ENCODE data around the gene PROCR.
"Not testable (repeated sequence)": the region's sequence is repeated elsewhere in the genome, so short reads cannot be mapped to it uniquely, and the experiment has no call there.

PROCR gene

GRCh38 chr20:35171753-35172433 is at the start of gene PROCR:
Gene PROCR, plus strand, starts transcription at chr20:35172072. Its CDS starts 83 bp downstream, at chr20:35172155.
- no peak for DNase-seq (ENCODE audit: low read depth in 2 of 2, low spot score in 1 of 2)

DNA sequence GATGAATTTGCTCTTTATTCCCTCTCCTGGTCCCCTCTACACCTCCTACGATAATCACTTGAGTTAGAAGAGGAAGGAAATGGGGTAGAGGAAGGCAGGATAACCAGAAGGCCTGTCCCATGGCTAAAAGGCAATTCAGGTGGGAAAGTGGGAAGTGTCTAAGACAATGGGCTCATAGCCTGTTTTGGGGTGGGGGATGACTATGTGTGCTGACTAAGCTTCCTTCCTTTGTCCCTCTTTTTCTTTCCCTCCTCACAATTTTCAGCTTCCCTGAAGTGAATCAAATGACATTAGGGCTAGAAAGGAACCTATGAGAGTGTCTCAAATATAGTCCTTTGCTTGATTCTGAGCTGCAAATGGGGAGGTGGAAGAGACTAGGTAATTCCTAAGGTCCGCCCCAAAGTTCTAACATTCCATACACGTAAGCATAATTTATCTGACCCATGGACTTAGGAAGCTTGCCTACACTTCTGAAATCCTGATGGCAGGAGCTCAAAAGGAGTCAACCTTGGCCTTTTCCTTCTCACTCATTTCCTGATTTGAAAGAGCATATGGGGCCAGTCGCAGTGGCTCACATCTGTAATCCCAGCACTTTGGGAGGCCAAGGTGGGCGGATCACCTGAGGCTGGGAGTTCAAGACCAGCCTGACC is 49.0 kb upstream of the PROCR start:
- DNase-seq (ENCODE audit: low read depth in 2 of 2, low spot score in 1 of 2) = no peak

GRCh38 chr20:35125753-35126152 is 46.1 kb upstream of the PROCR start:
- no peak for DNase-seq (ENCODE audit: low read depth in 2 of 2, low spot score in 1 of 2)

GRCh38 chr20:35129647-35130069 is 42.2 kb upstream of the PROCR start:
- DNase-seq (ENCODE audit: low read depth in 2 of 2, low spot score in 1 of 2) = no peak

DNA sequence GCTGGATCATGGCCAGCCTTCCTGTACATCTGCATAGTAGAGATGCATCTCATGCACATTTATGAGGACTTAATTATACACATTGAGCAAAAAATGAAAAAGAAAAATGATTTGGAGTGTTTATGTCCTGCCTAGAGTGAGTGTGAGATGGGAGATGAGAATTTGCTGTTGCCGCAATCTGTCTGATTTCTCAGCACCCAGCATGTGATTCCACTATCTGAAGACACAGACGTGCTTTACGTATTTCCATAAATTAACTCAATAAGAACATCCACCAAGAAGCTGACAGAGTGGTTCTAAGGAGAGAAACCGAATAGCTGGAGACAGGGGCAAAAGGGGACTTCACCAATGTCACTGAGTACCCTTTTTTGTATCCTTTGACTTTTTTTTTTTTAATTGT is 39.9 kb upstream of the PROCR start:
- DNase-seq (ENCODE audit: low read depth in 2 of 2, low spot score in 1 of 2) = no peak

DNA sequence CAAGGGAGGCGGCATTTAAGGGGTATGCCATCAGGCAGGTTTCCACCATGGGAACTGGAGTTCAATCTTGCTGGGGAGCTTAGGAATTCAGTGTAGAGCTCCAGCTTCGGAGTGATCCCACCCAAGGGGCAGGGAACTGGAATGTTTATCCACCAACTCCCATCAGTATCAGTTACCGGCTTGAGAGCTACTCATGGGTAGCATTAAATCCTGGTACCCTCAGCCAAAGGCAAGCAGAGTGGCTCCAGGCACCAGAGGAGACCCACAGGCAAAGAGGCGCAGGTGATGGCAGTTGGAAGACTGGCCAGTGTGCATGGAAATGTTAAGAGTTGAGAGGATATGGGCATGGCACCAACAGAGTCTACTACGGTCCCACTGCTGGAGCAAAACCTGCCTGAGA is 38.8 kb upstream of the PROCR start:
- no peak for DNase-seq (ENCODE audit: low read depth in 2 of 2, low spot score in 1 of 2)

DNA sequence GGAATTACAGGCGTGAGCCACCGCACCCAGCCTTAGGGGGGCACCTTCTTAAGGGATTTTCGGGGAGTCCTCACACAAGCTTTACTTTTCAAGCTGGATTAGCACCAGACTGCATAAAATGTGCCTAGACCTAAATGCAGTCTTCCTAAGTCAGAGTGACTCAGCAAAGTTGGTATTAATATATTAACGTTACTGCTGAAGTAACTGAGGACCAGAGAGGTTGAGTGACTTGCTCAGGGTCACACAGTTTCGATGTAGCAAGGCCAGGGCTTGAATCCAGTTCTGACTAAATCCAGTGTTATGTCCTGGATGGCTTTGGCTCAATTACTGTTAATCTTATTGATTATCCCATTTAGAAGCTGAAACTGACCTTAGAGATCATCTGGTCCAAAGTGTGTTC is 38.1 kb upstream of the PROCR start:
- no peak for DNase-seq (ENCODE audit: low read depth in 2 of 2, low spot score in 1 of 2)

DNA sequence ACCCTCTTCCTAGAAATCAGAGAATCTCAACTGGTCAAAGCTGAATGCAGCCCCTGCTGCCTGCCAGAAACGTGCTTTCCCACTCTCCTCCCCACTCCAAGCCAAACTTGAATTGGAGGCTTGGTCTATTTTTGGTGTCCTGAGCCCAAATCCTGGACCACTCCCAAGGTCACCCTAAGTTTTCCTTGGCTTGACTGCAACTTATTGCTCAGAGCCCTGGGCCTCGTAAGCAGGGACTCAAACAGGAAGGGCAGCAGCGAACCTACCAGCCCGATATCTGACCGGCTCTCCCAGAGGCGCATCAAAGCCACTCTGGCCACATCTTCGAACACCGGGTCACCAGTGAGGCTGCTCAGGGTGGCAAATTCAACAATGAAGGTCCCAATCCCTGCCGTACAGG is 37.4 kb upstream of the PROCR start:
- DNase-seq (ENCODE audit: low read depth in 2 of 2, low spot score in 1 of 2) = no peak

GRCh38 chr20:35134880-35135279 is 37.0 kb upstream of the PROCR start:
- DNase-seq (ENCODE audit: low read depth in 2 of 2, low spot score in 1 of 2) = no peak

DNA sequence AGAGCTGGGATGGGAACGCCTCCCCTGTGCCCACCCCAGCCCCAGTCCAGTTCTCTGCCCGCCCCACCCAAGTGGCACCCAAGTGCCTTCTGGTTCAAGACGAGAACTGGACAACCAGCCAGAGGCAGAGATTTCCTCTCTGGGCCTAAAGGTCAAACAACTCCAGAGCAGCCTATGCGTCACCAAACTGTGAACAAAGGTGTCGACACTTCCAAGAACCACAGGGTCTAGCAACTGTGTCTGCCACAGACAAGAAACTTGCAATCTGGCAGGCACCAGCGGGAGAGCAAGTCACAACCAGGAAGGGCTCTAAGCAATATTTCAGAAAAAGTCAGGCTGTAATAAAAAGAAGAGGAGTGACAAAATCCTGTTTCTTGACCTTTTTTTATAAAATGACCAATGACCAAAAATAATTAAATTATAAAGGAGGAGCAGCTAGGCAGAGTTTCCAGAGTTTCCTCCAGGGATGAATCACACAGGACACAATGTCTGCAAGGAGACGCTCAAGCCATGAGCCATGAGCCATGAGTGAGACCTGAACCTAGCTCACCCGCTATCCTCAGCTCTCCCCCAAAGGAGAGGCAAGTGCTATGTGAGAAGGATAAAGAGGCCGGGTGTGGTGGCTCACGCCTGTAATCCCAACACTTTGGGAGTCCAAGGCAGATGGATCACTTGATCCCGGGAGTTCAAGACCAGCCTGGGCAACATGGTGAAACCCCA is 35.8 kb upstream of the PROCR start:
- no peak for DNase-seq (ENCODE audit: low read depth in 2 of 2, low spot score in 1 of 2)

GRCh38 chr20:35144694-35145093 is 27.2 kb upstream of the PROCR start:
- no peak for DNase-seq (ENCODE audit: low read depth in 2 of 2, low spot score in 1 of 2)

DNA sequence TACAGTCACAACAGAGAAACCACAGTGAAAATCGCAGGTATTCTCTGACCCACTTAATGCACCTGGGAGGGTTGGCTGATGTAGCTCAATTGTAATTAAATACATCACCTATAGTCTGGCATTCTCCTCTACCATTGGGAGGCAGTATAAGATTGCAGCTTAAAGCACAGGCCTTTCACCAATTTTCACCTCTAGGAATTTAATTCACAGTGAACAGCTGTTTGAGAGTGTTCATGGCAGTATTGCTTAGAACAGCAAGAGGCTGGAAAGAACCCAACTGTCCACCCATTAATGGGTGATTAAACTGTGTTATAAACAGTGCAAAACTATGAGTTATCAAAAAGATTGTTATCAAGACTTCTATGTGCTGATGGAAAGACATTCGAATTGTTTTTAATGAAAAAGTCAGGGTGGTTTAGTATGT is 26.7 kb upstream of the PROCR start:
- DNase-seq (ENCODE audit: low read depth in 2 of 2, low spot score in 1 of 2) = no peak

DNA sequence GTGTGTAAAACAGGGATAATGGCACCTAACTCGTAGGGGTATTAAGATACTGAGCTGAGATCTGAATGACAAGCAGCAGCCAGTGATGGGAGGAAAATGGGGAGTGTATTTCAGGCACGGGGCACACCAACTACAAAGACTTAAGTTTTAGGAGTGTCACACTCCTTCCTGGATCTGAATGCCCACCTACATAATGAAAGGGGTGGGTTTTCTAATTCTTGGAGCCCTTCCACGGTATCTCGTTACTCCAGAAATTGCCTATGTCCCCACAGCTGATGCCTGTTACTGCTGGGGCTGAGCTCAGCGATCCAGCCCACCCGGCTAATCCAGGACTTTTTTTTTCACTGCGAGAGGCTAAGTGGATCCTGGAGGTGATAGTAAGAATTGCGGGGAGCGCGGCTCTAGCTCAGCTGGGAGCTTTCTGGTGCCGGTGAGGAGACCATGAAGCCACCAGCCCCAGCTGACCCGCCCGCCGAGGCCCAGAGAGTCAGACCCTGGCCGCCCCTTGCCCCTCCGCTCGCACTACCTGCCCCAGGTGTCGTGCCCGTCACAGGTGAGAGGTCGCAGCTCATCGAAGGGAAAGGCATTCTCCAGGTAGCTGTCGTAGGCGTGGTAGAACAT is 25.5 kb upstream of the PROCR start:
- DNase-seq (ENCODE audit: low read depth in 2 of 2, low spot score in 1 of 2) = no peak

DNA sequence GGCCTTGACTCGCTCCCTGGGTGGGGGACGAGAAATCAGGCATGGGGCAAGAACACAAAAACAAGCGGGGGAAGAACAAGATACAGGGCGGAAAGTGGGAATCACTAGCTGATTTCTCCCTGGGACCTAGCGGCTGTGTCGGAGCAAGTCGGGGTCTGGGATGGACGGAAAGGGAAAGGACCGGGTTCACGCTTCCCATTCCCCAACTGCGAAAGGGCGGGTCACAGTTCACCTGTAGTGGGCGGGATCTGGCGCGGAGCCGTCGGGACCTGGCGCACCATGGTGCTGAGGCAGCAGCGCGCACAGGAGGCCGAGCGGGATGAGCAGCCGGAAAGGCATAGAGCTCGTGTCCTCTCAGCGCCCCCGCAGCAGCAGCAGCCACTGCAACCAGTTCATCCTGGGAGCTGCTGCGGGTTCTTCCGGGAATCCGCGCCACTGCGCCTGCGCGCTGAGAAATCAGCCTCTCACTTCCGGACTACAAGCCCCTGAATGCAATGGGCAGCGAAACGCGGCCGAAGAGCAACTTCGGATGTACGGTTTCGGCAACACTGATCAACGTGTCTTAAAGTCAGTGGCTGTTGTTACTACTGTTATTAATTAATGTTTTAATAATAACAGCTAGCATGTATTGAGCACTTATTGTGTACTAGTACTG is 24.8 kb upstream of the PROCR start, which contains the start of gene EDEM2:
Gene EDEM2 (minus strand): TSS at position 417 of the 655 bp plus-strand sequence. CDS start 78 bp downstream, at position 339.
- peak; percentile 86 for DNase-seq (ENCODE audit: low read depth in 2 of 2, low spot score in 1 of 2)

GRCh38 chr20:35147575-35148071 is 24.2 kb upstream of the PROCR start:
- DNase-seq (ENCODE audit: low read depth in 2 of 2, low spot score in 1 of 2) = not testable (repeated sequence)

DNA sequence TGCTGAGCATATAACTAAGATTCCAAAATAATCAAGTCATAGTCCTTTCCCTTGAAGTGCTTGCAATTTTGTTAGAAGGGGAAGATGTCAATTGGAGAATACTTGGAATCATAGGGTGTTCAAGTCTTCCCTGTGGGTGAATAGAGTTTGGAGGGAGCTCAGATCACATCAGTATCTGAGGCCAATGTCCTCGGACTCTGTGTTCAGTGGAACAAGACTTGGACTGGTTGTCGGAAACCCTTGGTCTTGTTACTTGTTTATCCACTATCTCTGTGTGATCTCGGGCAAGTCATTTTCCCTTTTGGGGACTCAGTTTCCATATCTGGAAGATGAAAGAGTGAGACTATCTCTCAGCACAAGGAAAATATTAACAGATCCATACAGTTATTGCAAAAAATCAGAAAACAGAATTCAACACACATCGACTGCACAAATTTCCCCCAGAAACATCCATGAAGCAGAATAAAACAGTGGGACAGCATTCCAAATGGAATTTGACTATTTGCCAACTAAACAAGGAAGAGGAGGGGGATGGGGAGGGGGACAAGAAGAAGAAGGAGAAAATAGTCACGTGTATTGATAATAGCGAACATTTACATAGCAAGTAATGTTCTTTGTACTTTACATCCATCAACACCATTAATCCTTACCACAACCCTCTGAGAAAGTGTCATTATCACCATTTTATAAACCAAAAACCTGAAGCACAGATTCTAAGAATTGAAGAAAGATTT is 20.9 kb upstream of the PROCR start:
- no peak for DNase-seq (ENCODE audit: low read depth in 2 of 2, low spot score in 1 of 2)

- no peak for DNase-seq (ENCODE audit: low read depth in 2 of 2, low spot score in 1 of 2)
These were observed 20.1 kb upstream of the PROCR start for GRCh38 chr20:35151736-35152135.

- no peak for DNase-seq (ENCODE audit: low read depth in 2 of 2, low spot score in 1 of 2)
These were observed 15.9 kb upstream of the PROCR start for GRCh38 chr20:35155936-35156335.

DNA sequence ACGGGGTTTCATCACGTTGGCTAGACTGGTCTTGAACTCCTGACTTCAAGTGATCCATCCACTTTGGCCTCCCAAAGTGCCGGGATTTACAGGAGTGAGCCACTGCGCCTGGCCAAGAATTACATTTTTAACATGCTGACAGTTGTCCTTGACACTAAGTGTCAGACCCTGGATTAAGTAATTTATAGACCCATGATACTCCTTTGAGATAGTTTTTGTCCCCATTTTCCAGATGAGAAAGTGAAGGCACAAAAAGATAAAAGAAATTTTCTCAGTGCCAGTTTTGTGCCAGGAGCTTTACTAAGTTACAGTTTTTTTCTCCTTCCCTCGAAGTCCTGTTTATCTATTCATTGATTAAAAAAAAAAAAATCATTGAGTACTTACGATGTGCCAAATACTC is 14.9 kb upstream of the PROCR start:
- DNase-seq (ENCODE audit: low read depth in 2 of 2, low spot score in 1 of 2) = no peak

DNA sequence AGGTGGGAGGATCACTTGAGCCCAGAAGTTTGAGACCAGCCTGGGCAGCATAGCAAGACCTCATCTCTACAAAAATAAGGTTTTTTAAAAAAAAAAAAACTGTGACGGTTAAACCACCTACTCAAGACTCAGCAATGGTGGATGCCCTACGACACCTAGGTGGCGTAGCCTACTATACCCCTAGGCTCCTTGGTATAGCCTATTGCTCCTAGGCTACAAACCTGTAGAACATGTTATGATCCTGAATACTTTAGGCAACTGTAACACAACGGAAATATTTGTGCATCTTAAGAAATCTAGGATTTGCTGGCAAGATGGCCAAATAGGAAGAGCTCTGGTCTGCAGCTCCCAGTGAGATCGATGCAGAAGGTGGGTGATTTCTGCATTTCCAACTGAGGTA is 11.5 kb upstream of the PROCR start:
- DNase-seq (ENCODE audit: low read depth in 2 of 2, low spot score in 1 of 2) = not testable (repeated sequence)

All from stimulated activated CD8-positive, alpha-beta memory T cell treated with anti-CD3 and anti-CD28 coated beads, Interleukin-4, amount 100 ng/mL, for 4 hours (primary cell).